HL-60 (cell line): ENCODE data around the gene OXSR1.

Source experiments
- TF ChIP-seq, protein P1 (sequence below): IDR thresholded peaks from one replicate; pipeline ENCODE4 v1.5.1; 2011; ENCODE audit warnings: low read length, control low read depth, inconsistent platforms; ENCODE audit not compliant: insufficient read depth
- TF ChIP-seq, protein P2 (sequence below): IDR thresholded peaks from 2 replicates; pipeline ENCODE4 v1.6.1; 2012; ENCODE audit warnings: low read depth; ENCODE audit not compliant: insufficient replicate concordance

DNA sequence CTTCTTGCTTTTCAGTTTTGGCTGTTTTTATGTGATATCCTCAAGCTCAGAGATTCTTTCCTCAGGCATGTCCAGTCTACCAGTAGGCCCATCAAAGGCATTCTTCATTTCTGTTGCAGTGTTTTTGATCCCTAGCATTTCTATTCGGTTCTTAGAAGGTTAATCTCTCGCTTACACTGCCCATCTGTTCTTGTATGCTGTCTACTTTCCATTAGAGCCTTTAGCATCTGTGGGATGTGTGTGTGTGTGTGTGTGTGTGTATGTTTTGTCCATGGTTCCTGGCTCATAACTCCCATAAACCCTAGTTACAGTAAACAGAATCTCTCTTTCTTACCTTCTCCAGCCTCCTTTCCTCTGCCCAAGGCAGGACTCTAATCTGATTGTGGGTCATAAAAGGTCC lies 95.1 kb downstream of the OXSR1 start:
- TF ChIP-seq, protein P1, sequence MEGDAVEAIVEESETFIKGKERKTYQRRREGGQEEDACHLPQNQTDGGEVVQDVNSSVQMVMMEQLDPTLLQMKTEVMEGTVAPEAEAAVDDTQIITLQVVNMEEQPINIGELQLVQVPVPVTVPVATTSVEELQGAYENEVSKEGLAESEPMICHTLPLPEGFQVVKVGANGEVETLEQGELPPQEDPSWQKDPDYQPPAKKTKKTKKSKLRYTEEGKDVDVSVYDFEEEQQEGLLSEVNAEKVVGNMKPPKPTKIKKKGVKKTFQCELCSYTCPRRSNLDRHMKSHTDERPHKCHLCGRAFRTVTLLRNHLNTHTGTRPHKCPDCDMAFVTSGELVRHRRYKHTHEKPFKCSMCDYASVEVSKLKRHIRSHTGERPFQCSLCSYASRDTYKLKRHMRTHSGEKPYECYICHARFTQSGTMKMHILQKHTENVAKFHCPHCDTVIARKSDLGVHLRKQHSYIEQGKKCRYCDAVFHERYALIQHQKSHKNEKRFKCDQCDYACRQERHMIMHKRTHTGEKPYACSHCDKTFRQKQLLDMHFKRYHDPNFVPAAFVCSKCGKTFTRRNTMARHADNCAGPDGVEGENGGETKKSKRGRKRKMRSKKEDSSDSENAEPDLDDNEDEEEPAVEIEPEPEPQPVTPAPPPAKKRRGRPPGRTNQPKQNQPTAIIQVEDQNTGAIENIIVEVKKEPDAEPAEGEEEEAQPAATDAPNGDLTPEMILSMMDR, result no peak
- TF ChIP-seq, protein P2, sequence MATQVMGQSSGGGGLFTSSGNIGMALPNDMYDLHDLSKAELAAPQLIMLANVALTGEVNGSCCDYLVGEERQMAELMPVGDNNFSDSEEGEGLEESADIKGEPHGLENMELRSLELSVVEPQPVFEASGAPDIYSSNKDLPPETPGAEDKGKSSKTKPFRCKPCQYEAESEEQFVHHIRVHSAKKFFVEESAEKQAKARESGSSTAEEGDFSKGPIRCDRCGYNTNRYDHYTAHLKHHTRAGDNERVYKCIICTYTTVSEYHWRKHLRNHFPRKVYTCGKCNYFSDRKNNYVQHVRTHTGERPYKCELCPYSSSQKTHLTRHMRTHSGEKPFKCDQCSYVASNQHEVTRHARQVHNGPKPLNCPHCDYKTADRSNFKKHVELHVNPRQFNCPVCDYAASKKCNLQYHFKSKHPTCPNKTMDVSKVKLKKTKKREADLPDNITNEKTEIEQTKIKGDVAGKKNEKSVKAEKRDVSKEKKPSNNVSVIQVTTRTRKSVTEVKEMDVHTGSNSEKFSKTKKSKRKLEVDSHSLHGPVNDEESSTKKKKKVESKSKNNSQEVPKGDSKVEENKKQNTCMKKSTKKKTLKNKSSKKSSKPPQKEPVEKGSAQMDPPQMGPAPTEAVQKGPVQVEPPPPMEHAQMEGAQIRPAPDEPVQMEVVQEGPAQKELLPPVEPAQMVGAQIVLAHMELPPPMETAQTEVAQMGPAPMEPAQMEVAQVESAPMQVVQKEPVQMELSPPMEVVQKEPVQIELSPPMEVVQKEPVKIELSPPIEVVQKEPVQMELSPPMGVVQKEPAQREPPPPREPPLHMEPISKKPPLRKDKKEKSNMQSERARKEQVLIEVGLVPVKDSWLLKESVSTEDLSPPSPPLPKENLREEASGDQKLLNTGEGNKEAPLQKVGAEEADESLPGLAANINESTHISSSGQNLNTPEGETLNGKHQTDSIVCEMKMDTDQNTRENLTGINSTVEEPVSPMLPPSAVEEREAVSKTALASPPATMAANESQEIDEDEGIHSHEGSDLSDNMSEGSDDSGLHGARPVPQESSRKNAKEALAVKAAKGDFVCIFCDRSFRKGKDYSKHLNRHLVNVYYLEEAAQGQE, result no peak
